A673 (cell line): Measurements from ENCODE around the gene CYLD. TPM values are rescaled to one million over a fixed set of nuclear protein-coding genes. Genes with fewer than 3 reads are reported as not detected.

ENCODE experiments used
- BruUV-seq: library from RNA; stranded (reverse); fragments of 400-500 nt; replicated peaks from 2 replicates; lab custom pipeline; 2021; lab: Mats Ljungman, UMichigan
- CTCF ChIA-PET: fragments of 300-600 bp; sonication (Branson Sonifier 250); formaldehyde crosslinking; loops from one replicate; lab custom pipeline; 2022; ENCODE audit warnings: antibody characterized with exemption; lab: Charles Lee
- POLR2A ChIA-PET: fragments of 300-600 bp; sonication (Branson Sonifier 250); formaldehyde crosslinking; loops from one replicate; lab custom pipeline; 2022; ENCODE audit warnings: antibody characterized with exemption; ENCODE audit not compliant: low non-redundant PET; lab: Charles Lee
- DNase-seq: peaks from one replicate; pipeline ENCODE4 v3.0.0-alpha.2; 2015; ENCODE audit warnings: low spot score
- H3K27ac ChIP-seq: fragments of 200-600 bp; sonication (generic); 2 replicates; pipeline ENCODE4 v1.5.1; 2016; ENCODE audit warnings: mixed run types, low read depth, mild to moderate bottlenecking, mixed read lengths, antibody characterized with exemption, low read length; ENCODE audit not compliant: poor library complexity, severe bottlenecking
- H3K27me3 ChIP-seq: fragments of 200-600 bp; sonication (generic); replicated peaks from 2 replicates; pipeline ENCODE4 v1.6.1; 2017; ENCODE audit warnings: mixed run types, low read depth, mild to moderate bottlenecking, mixed read lengths, antibody characterized with exemption, low read length; ENCODE audit not compliant: insufficient read depth, poor library complexity
- H3K36me3 ChIP-seq: fragments of 200-600 bp; sonication (generic); 2 replicates; pipeline ENCODE4 v1.6.1; 2016; ENCODE audit warnings: mixed run types, mild to moderate bottlenecking, mixed read lengths, antibody characterized with exemption, low read length; ENCODE audit not compliant: insufficient read depth, poor library complexity, severe bottlenecking
- H3K4me1 ChIP-seq: fragments of 200-600 bp; sonication (generic); 2 replicates; pipeline ENCODE4 v1.6.1; 2017; ENCODE audit warnings: mixed run types, mild to moderate bottlenecking, mixed read lengths, antibody characterized with exemption, low read length; ENCODE audit not compliant: insufficient read depth, poor library complexity, severe bottlenecking
- H3K4me3 ChIP-seq: fragments of 200-600 bp; sonication (generic); 2 replicates; pipeline ENCODE4 v1.5.1; 2016; ENCODE audit warnings: low read depth, mixed run types, mild to moderate bottlenecking, mixed read lengths, low read length; ENCODE audit not compliant: poor library complexity, severe bottlenecking
- H3K9me3 ChIP-seq: fragments of 200-600 bp; sonication (generic); 2 replicates; pipeline ENCODE4 v1.6.1; 2016; ENCODE audit warnings: mixed run types, low read depth, mild to moderate bottlenecking, mixed read lengths, antibody characterized with exemption, low read length; ENCODE audit not compliant: poor library complexity, severe bottlenecking
- EZH2 ChIP-seq: fragments of 200-600 bp; sonication (generic); IDR thresholded peaks from 2 replicates; pipeline ENCODE4 v1.6.1; 2017; ENCODE audit warnings: borderline replicate concordance, low read depth, mild to moderate bottlenecking, mixed read lengths, antibody characterized with exemption, low read length; ENCODE audit not compliant: poor library complexity, severe bottlenecking
- intact Hi-C: fragments of 100-400 bp; cut with micrococcal nuclease; formaldehyde crosslinking; loops from one replicate; pipeline ENCODE4 v1.10.0; 2022; ENCODE audit not compliant: unreplicated experiment
- total RNA-seq: library from RNA; stranded (reverse); gene quantifications from 2 replicates; pipeline ENCODE4 v1.2.3, GENCODE V29; 2021
- TF ChIP-seq, protein P1 (sequence below): fragments of 300-800, 200-600 bp; sonication (generic); conservative IDR thresholded peaks from 2 replicates; pipeline ENCODE4 v1.5.1; 2017; ENCODE audit warnings: low read depth, mild to moderate bottlenecking, antibody characterized with exemption, low read length, moderate library complexity, mixed read lengths

Gene CYLD
- total RNA-seq, 1 experiment from 2014 or later = 6.3 TPM

DNA sequence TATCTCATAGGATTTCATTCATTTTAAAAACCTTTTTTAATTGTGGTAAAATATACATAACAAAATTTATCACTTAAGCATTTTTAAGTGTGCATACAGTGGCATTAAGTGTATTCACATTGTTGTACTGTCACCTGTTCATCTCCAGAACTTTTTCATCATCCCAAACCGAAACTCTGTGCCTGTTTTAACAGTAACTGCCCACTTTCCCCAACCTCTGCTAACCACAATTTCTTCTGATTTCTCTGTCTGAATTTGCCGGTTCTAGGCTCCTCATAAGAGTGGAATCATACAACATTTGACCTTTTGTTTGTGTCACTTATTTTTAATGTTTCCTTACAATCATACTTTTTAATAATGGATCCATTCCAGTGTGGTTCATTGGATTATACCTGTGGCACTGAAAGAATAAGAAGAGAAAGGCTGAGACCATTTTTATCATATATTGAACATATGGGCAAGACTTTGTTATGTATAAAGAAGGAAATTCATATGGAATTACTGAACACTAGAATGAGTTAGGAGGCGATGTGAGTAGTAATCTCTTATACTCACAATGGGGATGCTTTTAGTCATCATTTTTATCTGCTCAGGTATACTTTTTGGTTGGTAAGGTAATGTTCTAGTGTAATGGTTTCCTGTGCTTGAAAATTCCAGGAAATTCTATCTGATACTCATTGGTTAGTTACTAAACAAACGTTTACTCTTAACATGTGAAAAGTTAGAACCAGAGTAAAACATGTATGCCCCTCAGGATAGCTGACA lies 10.8 kb downstream of the CYLD start:
- CTCF ChIA-PET = no interaction called here
- H3K27ac ChIP-seq = no peak overlapping the region
- BruUV-seq = no TSS peak
- POLR2A ChIA-PET = no interaction called here
- no peaks in the 10 kb centered on the region for H3K27me3 ChIP-seq
- TF ChIP-seq EZH2 = no peak
- TF ChIP-seq, protein P1, sequence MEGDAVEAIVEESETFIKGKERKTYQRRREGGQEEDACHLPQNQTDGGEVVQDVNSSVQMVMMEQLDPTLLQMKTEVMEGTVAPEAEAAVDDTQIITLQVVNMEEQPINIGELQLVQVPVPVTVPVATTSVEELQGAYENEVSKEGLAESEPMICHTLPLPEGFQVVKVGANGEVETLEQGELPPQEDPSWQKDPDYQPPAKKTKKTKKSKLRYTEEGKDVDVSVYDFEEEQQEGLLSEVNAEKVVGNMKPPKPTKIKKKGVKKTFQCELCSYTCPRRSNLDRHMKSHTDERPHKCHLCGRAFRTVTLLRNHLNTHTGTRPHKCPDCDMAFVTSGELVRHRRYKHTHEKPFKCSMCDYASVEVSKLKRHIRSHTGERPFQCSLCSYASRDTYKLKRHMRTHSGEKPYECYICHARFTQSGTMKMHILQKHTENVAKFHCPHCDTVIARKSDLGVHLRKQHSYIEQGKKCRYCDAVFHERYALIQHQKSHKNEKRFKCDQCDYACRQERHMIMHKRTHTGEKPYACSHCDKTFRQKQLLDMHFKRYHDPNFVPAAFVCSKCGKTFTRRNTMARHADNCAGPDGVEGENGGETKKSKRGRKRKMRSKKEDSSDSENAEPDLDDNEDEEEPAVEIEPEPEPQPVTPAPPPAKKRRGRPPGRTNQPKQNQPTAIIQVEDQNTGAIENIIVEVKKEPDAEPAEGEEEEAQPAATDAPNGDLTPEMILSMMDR = no peak
- no peak for DNase-seq
- H3K4me3 ChIP-seq = no peak overlapping the region
- H3K36me3 ChIP-seq = no peaks in the 10 kb centered on the region
- intact Hi-C loops = no loop called here
- no peaks in the 10 kb centered on the region for H3K9me3 ChIP-seq
- no peaks in the 10 kb centered on the region for H3K4me1 ChIP-seq

- no peaks in the 10 kb centered on the region for H3K27me3 ChIP-seq
Observed at GRCh38 chr16:50756473-50756872, 14.6 kb downstream of the CYLD start.

GRCh38 chr16:50761267-50761666 lies 19.4 kb downstream of the CYLD start:
- no TSS peak for BruUV-seq

More at GRCh38 chr16:50756473-50756872, 14.6 kb downstream of the CYLD start:
- Histone ChIP-seq H3K4me1 (no peaks in the 10 kb centered on the region), H3K36me3 (no peaks in the 10 kb centered on the region), H3K27ac (no peak overlapping the region), H3K4me3 (no peak overlapping the region), H3K9me3 (no peaks in the 10 kb centered on the region)
- CTCF ChIA-PET = no interaction called here
- no TSS peak for BruUV-seq
- no peak for DNase-seq
- POLR2A ChIA-PET = no interaction called here
- TF ChIP-seq, protein P1 = no peak
- TF ChIP-seq EZH2 = no peak
- intact Hi-C loops = no loop called here

More at GRCh38 chr16:50761267-50761666, 19.4 kb downstream of the CYLD start:
- H3K4me1 ChIP-seq = no peaks in the 10 kb centered on the region
- H3K27me3 ChIP-seq = no peaks in the 10 kb centered on the region
- DNase-seq = no peak
- ChIA-PET POLR2A (no interaction called here), CTCF (no interaction called here)
- intact Hi-C loops = no loop called here
- H3K27ac ChIP-seq = no peak overlapping the region
- no peak overlapping the region for H3K4me3 ChIP-seq
- H3K9me3 ChIP-seq = peaks cover 5% of the 10 kb centered on the region
- TF ChIP-seq, protein P1 = no peak
- no peak for TF ChIP-seq EZH2
- H3K36me3 ChIP-seq = no peaks in the 10 kb centered on the region
